Stimulated activated naive CD8-positive, alpha-beta T cell treated with anti-CD3 and anti-CD28 coated beads, Interleukin-15, Interleukin-2, amounts not matched to agents 100 U/mL and 50 U/mL, for 24 hours (primary cell): ENCODE data around the gene TBC1D13.
A peak's percentile ranks its signal among the peaks of the same experiment; 100 is the strongest.
"Not testable (repeated sequence)": the region's sequence is repeated elsewhere in the genome, so short reads cannot be mapped to it uniquely, and the experiment has no call there.

ENCODE experiments used
- ATAC-seq: fragments of 150-1000 bp; cut with Tn5 transposase; one replicate; pipeline ENCODE4 v1.10.0; 2021
- DNase-seq: peaks from one replicate; pipeline ENCODE4 v3.0.0; 2021

Gene TBC1D13

DNA sequence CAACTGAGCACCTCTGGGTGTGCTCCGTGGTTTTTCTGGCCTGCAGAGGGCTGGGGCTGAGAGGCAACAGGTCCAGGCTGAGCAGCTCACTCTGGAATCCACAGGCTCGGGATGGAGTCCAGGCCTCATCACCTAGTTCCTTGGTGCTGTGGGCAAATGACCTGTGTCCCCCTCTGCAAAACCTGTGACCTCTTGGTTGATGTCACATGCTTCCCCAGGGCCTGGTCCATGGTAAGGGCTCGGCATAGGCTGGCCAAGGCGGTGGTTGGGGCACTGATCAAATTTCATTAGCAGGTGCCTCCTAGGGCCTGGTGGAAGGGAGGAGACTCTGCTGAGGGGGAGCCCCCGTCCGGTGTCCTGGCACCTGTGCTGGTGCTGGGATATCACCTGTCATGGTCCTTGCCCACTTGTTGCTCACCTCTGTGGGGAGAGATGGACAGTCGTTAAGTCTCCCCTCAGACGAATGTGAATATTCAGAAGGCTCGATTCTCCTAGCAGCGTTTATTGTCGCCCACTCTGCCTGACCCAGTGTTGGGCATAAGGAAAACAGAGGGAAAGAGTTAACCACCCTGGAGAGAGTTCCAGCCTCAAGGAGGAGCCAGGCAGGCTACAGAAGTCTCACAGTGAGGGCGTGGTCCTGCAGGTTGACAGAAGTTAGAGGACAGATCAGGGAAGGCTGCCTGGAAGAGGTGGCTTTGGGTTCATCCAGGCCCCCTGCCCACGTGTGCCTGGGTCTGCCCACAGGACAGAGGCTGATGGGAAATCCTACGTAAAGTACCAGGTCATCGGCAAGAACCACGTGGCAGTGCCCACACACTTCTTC is 34.7 kb downstream of the TBC1D13 start:
- ATAC-seq (no peak), DNase-seq (no peak)

DNA sequence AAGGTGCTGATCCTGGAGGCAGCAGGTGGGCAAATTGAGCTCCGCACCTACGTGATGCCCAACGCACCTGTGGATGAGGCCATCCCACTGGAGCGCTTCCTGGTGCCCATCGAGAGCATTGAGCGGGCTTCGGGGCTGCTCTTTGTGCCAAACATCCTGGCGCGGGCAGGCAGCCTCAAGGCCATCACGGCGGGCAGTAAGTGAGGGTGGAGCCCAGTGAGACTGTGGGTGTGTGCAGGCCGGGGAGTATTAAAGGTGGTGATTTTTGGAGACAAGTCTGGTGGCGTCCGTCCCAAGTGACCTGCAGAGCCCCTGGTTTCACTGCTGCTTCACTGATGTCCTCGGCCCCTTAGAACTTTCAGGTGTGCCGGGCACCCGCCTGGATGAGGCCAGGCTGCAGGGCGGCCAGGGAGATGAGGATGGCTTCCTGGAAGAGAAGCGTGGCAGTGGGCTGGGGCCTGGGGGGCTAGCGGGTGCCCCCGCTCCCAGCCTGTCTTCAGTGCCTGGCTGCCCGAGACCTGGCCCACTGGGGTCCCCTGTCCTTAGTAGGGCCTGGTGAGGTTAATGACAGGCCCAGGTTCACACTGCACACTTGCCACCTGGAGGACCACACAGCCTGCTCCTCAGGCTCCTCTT is 35.5 kb downstream of the TBC1D13 start:
- ATAC-seq (no peak), DNase-seq (no peak)

DNA sequence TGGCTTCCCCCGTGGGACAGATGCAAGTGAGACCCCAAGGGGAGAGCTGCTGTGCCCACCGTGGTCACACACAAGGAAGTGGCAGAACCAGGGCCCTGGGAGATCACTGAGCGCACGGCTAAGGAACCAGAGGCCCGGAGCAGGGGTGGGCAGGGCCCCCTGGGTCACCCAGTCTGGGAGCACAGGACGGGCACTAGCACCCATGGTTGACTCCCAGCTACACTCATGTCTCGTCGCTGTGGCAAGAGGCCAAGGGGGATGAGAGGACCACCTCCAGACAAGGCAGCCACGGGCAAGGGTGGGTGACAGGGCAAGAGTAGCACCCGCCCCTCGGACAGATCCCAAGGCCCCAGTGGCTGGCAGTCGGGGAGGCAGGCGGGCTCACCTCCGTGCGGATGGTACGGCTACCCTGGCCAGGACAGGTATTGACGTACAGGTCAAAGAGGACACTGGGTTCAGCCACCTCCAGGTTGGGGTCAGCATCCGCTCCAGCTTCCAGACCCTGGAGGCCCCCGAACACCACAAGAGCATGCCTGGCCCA is 36.4 kb downstream of the TBC1D13 start:
- ATAC-seq (no peak), DNase-seq (no peak)

DNA sequence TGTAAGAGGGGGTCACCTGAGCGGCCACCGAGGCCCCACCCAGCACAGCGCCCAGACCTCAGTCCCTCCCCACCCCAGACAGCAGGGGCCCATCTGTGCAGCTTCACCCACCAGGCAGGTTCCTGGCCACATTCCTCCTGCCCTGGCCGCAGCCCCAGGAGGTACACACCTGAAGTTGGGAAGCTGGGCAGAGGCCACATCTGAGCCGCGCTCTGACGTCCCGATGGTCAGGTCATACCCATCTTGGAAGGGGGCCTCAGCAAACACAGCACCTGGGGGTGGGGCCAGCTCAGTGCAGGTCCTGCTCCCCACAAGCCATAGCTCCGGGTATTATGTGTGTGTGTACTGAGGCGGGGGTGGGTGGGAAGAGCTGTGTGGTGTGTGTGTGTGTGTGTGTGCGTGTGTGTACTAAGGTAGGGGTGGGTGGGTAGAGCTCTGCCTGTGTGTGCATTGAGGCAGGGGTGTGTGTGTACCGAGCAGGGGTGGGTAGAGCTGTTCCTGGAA is 36.9 kb downstream of the TBC1D13 start:
- DNase-seq (no peak), ATAC-seq (no peak)

DNA sequence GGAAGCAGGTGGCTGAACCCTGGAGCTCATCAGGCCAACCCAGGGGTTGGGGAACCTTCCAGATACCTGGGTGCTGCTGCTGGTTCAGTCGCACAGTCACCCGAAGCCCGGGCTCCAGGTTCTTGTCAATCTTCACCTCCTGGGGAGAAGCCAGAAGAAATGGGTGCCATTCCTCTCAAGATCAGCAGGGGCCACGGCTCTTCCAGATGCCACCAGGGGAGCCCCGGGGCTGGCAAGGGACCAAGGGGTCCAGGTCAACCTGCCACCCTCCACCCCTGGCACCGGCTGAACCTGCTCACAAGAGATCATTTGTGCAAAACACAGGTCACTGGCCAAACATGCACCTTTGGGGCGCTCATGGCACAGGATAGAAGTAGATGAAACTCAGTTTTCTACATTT is 37.9 kb downstream of the TBC1D13 start:
- no peak for ATAC-seq

DNA sequence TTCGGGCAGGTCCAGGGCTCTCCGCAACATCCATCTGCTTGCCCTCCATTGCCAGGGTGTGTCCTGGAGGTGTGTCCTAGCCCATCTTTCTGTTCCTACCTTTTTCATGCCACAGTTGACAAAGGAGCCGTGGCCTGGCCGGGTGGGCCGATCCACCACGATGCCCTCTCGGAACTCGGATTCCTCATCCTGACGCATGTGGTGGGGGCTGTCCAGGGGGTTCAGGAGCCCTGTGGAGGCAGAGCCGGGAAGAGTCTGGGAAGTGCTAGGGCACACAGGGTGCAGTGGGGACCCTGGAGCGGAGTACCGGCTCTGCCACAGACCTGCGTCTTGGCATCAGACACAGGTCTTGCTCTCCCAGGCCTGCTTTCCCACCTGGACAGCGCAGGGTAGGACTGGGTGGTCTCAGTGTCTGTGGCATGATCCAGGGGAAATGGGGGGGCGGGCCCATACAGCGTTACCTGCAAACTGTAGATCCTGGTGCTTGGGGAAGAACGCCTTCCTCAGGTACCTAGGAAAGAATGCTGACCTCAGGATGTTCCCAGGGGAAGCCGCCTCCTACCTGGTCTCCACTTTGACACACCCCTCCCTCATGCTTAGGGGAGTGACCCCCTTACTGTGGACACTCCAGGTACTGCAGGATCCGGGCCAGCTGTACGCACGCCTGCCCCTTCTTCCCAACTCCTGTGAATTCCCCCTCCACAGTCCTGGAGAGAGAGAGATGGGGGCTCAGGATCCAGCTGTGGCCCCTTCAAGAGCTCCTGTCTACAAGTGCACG is 39.1 kb downstream of the TBC1D13 start:
- ATAC-seq, result no peak
- no peak for DNase-seq

More for the DNA sequence above, 37.9 kb downstream of the TBC1D13 start:
- no peak for DNase-seq

DNA sequence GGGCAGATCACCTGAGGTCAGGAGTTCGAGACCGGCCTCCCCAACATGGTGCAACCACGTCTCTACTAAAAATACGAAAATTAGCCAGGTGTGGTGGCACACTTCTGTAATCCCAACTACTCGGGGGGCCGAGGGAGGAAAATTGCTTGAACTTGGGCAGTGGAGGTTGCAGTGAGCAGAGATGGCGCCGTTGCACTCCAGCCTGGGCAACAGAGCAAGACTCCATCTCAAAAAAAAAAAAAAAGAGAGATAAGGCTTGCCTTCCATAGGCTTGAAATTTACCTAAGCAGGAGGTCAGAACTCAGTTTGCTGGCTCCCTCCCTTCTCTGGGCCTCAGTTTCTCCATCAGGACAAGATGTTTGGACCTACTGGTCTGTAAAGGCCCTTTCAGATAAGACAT is 41.2 kb downstream of the TBC1D13 start:
- no peak for DNase-seq
- ATAC-seq, result no peak

DNA sequence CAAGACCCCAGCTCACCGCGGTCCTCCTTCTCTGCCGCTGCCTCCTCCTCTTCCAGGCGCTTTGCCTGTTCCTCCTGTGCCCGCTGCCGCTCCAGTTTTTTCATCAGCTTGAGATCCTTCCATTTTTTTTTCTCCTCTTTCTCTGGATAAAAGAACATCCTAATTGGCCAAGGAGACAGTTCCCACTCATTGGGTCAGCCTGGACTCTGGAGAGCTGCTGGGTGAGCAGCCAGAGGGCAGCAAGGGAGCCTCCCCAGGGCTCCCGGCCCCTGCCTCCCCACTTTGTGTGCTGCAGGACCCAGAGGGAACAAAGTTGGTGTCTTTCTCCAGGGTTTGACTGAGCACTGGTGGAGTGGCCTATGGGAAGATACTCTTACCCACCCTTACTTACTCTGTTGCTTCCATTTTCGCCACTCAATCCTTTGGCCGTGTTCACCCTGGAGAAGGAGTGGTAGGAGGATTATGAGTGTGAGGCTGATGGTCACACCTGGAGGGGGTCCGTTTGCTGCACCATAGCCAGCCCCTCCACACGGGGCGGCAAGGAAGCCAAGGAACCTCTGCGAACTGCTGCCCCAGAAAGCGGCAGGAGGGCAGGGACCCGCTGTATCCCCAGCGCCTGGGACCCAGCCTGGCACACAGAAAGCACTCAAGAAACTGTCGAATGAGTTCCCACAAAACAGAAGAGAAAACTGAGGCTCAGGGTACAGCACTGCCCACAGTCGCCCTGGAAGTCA is 41.8 kb downstream of the TBC1D13 start:
- DNase-seq (no peak), ATAC-seq (peak; percentile 1)

DNA sequence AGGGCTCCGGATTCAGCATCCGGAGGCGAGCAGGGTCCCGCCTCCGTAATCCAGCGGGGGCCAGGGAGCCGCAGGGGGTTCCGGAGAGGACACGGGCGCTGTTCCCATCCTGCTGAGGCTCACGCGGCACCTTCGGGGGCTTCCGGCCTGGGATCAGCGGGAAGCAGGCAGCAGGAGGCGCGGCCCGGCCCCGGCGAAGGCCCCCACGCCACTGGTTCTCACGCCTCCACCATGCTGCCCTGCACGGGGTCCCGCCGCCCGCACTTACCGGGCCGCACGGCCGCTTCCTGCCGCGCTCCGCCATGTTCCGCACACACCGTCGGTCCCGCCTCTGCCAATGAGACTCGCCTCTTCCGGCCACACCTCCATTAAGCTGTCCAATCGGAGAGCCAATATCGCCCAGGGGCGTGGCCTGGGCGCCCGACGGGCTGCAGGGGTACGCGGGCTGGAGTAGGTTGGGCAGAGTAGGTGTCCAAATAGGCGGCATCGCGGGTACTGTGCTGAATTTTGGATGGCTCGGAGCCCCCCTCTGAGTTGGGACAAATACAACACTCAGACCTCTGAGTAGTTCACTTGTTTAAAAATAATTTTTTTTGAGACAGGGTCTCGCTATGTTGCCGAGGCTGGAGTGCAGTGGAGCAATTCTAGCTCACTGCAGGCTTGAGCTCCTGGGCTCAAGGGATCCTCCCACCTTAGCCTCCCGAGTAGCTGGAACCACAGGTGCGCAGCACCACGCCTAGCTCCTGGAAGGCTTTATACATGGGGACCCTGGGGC is 42.6 kb downstream of the TBC1D13 start, which contains the start of gene SPOUT1:
SPOUT1 (minus strand) TSS at position 318 of the 775 bp plus-strand sequence; CDS start at position 304, 14 bp downstream.
- peak; percentile 95 for DNase-seq
- peak; percentile 98 for ATAC-seq

DNA sequence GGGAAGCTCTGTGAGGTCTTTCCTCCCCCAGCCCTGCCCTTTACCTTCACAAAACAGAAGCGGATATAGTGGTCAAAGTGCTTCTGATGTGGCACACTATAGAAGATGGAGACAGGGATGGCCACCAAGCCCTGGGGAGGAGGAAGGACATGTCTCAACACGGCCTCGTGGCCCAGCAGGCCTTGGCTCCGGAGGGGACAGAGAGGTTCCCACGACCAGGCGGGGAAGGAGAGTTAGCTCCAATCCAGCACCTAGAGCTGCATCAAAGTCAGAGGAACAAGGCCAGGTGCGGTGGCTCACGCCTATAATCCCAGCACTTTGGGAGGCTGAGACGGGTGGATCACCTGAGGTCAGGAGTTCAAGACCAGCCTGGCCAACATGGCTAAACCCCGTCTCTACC is 46.6 kb downstream of the TBC1D13 start:
- ATAC-seq, result no peak

DNA sequence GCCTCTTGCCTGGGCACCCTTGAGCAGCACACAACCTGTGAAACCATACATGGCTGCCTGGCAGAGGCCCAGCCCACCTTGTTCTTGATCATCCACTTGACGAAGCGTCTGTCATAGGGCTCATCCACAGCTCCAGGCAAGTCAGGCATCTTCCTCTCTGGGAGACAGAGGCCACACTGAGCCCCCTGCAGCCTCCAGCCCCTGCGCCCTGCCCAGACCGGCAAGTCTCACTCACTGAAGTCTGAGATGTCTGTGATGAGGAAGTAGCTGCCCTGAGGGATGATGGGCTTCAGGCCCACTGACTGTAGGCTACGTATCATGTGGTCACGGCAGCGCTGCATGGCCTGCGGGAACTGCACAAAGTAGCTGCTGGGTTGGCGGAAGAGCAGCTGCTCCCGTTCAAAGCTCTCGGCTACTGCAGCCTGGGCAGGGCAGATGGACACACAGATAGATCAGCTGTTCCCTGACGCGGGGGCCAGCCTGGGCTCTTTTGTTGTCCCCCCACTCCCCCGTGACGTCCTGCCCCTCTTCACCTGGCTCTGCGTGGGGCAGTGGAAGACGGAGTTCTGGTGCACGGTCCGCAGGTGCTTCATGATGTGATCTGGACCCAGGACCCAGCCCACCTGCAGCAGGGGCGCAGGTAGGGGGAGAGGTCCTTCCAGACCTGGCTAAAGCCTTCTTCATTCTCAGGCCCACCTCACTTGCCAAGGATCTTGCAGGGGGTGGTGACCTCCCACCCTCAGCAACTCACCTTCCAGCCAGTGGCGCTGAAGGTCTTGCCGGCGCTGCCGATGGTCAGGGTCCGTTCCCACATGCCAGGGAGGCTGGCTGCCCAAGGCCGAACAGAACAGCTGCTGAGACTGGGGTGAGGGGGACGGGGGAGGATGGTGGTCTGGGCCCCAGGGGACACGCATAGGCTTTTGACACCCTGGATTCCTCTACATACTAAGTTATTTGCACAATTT is 48.5 kb downstream of the TBC1D13 start:
- ATAC-seq, result no peak
- no peak for DNase-seq

More for the DNA sequence above, 46.6 kb downstream of the TBC1D13 start:
- DNase-seq, result no peak

DNA sequence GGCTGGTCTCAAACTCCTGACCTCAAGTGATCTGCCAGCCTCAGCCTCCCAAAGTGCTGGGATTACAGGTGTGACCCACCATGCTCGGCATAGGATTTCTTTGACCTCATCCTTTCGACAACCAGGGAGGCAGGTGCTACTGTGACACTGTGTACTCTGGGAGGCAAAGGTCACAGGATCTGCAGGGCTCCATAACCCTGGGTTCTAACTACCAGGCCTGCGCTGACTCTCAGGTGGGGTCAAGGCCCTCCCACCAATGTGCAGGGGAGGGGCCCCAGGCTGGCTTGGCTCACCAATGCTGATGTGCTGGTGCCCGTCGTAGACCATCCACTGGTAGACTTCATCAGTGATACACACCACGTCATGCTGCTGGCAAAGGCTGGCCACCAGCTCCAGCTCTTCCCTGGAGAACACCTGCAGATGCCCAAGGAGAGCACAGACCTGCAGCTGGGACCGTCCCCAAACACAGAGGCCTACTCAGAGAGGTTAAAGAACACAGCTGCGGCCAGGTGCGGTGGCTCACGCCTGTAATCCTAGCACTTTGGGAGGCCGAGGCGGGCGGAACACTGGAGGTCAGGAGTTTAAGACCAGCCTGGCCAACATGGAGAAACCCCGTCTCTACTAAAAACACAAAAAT is 49.6 kb downstream of the TBC1D13 start:
- ATAC-seq (no peak), DNase-seq (no peak)

DNA sequence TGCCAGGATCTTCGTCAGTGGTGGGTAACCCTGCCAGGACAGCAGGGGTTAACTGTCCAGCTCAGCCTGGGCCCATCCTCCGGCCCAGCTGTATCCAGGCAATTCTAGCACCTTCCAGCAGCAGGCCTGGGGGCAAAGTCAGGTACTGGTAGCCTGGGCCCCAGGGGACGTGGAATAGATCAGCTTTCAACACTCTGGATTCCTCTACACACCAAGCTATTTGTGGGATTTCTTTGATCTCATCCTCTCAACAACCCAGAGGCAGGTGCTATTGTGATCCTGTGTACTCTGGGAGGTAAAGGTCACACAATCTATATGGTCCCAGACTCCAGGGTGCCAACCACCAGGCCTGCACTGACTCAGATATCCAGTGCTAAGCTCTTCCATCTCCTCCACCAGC is 51.3 kb downstream of the TBC1D13 start:
- no peak for DNase-seq
- no peak for ATAC-seq

DNA sequence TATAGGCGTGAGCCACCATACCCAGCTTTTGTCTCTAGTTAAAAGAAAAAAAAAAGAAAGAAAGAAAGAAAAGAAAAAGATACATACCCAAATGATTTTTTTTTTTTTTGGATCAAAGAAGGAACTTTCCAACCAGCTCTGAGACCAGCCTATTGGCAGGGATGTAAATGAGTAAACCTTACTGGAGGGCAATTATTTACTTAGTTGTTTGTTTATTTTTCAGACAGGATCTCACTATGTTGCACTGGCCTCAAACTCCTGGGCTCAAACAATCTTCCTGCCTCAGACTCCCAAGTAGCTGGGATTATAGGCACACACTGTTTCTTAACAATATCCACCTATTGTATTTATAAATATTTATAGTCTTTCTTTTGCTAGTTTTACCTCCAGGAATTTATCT is 53.5 kb downstream of the TBC1D13 start:
- no peak for DNase-seq
- ATAC-seq, result no peak

DNA sequence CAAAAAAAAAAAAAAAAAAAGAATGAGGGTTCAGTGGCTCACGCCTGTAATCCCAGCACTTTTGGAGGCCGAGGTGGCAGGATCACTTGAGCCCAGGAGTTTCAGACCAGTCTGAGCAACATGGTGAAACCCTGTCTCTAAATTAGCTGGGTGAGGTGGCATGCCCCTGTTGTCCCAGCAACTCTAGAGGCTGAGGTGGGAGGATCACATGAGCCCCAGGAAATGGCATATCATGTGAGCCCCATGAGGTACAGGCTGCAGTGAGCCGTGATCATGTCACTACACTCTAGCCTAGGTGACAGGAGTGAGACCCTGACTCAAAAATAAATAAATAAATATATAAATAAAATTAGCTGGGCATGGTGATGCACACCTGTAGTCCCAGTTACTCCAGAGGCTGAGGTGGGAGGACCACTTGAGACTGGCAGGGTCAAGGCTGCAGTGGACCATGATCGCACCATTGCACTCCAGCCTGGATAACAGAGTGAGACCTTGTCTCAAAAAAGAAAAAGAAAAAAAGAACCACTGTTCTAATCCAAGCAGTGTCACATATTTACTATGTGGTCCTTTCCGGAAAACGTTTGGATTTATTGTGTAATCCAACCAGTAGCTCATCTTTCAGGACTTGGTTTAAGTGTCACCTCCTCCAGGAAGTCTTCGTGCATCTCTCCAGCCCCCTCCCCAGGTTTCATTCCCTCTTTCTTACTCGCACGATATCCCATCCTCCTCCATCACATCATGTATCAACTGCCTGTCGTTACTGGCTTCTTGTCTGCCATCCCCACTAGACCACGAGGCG is 54.8 kb downstream of the TBC1D13 start:
- DNase-seq, result no peak
- ATAC-seq, result no peak

DNA sequence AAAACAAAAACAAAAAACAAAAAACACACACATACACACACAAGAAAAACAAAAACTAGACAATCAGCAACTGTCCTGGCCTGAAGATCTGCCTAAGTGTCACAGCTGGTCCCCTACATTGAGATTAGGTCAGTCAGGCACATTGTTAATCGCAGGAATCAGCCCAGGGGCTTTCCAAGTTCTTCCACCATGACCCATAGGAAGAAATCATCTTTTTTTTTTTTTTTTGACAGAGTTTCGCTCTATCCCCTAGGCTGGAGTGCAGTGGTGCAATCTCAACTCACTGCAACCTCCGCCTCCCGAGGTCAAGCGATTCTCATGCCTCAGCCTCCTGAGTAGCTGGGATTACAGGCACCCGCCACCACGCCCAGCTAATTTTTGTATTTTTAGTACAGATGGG is 56.1 kb downstream of the TBC1D13 start:
- not testable (repeated sequence) for DNase-seq, ATAC-seq

DNA sequence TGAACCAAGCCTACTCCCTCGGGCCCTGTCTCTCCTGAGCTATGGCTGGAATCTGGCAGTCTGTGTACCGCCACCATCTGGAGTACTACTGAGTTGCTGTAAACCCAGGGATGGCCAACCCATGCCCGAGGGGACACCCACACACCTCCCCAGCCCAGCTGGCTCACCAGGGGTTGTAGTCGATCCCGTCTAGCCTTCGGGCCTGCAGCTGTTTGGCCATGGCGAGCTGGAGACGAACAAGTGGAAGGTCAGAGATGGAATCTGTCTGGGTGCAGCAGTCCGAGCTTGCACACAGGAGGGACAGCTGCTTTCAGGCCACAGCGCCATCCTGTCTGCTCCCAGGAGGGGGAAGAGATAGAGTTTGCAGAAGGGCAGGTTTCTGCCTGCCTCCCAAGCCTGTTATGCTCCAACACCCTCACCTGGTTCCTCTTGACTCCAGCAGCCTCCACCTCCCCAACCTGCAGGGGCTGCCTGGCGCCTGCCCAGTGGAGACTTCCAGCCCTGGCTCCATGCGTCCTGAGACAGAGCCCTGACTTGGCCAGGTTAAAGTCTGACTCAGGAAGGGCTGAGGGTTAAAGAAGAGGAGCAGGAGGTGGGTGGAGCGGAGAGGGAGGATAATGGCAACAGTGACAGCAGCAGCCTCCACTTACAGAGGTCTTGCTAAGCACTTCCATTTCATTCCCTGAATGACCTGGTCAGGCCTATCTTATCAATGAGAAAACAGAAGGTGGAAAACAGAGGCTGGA is 58.3 kb downstream of the TBC1D13 start:
- ATAC-seq (no peak), DNase-seq (no peak)

DNA sequence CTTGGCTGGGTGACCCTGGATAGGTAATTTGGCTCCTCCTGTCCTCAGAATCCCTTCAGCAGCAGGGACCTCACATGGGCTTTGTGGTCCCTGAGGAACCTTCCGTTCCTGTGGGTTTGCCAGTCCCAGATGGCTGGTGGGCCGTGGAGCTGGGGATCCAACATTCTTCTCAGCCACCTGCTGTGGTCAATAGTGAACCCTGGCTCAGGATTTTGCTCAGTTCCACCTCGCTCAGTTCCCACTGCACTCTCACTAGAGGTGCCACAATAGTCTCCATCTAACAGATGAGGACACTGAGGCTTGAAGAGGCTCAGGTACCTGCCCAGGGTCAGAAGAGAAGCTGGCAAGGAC is 59.6 kb downstream of the TBC1D13 start:
- DNase-seq (no peak), ATAC-seq (no peak)
